Mucosa of descending colon (tissue), 3 donors: ENCODE measurements around the gene MTRFR. TPM values are rescaled to one million over a fixed set of nuclear protein-coding genes. Genes with fewer than 3 reads are reported as not detected.
"Not testable (repeated sequence)": the region's sequence is repeated elsewhere in the genome, so short reads cannot be mapped to it uniquely, and the experiment has no call there.

Source experiments
- ATAC-seq: fragments of 200-7000 bp; cut with Tn5 transposase; one replicate; pipeline ENCODE4 v1.9.1; 2020; ENCODE audit warnings: mild to moderate bottlenecking, moderate library complexity
- DNase-seq, 3 donors: peaks; one replicate each; pipeline ENCODE4 v3.0.0-alpha.2; 2020
- H3K36me3 ChIP-seq: fragments of 200-600 bp; one replicate; pipeline ENCODE4 v1.8.0; 2021; ENCODE audit warnings: low read depth, mild to moderate bottlenecking
- H3K4me1 ChIP-seq: fragments of 200-600 bp; one replicate; pipeline ENCODE4 v1.8.0; 2021; ENCODE audit warnings: low read depth, mild to moderate bottlenecking
- H3K4me3 ChIP-seq: fragments of 200-600 bp; one replicate; pipeline ENCODE4 v1.8.0; 2021; ENCODE audit warnings: mild to moderate bottlenecking
- H3K9me3 ChIP-seq: fragments of 200-600 bp; one replicate; pipeline ENCODE4 v1.8.0; 2021; ENCODE audit warnings: mild to moderate bottlenecking
- CTCF ChIP-seq: fragments of 200-600 bp; IDR thresholded peaks from one replicate; pipeline ENCODE4 v1.8.0; 2022; ENCODE audit warnings: antibody characterized with exemption, mild to moderate bottlenecking
- intact Hi-C, 2 donors: fragments of 100-400 bp; cut with DNase I in 1 of 2; cut with micrococcal nuclease in 1 of 2; formaldehyde crosslinking; loops; one replicate each; pipeline versions ENCODE4 v1.11.0 to v1.11.1; 2022; cut with DNase I, micrococcal nuclease
- long read RNA-seq, 2 donors: library from polyadenylated mRNA; unstranded; transcript quantifications; one replicate each; pipeline ENCODE4 v2.0.0, GENCODE V29; 2019 to 2021
- total RNA-seq, 3 donors: library from RNA; stranded (reverse); fragmentation: NEBNext Ultra II Directional in 2 of 3; extraction: Animal tissue kit (Norgen Biotek cat#: 25700) in 2 of 3; gene quantifications; one replicate each; pipeline versions ENCODE4 v1.2.1 to v1.2.4, GENCODE V29; 2021 to 2023
- donor health status: DM: no; HTN: no; CAD: no; lungs with moderate emphysema.
- donor health status: DM: no; HTN: no; CAD: no.
- donor health status: DM: no; HTN: yes; CAD: no.

MTRFR gene
- 10 to 100 TPM in 2 of 3 donors, 1 to 10 TPM in 1; 9.0 to 11.2 (median 10.4) TPM for total RNA-seq
- long read RNA-seq, donor 1, transcript C12orf65-201 (3 exons, 2,073 nt), result major isoform, 13 of 19 reads
- long read RNA-seq, donor 1, partial matches to known transcripts, result 0 of 19 reads
- long read RNA-seq, donor 1, other reads (novel, unspliced or antisense), result 4 of 19 reads
- long read RNA-seq, donor 2, transcript C12orf65-201 (3 exons, 2,073 nt), result major isoform, 15 of 18 reads
- long read RNA-seq, donor 2, partial matches to known transcripts, result 2 of 18 reads
- long read RNA-seq, donor 2, other reads (novel, unspliced or antisense), result 1 of 18 reads

DNA sequence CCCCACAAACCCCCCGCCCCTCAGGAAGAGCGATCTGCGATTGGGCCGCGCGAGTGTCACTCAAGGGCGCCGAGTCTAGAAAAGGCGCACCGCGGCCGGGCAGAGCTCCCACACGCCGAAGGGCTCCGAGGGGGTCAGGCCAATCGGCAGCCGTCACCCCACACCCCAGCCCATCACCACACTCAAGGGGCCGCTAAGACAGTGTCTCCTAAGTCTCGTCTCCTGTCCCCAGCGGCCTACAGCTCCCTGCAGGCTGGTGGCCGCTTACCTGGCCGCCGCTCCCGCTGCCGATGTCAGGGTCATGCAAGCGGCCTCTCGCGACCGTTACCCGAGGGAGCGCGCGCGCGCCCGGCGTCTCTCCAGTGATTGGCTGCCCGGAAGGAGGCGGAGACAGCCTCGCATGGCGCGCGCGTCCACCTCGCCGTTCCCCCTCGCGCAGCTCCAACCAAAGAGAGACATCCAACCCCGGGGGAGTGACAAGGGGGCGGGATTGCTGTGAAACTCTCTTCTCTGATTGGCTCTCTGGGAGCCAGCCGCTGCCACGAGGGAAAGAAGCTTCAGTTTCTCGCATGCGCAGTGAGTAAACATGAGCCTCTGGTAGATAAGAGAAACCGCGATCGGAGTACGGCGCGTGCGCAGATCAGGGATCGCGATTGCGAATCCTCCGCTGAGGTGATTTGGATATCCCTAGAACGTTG lies at the start of gene MTRFR, which contains the start of gene MPHOSPH9:
MTRFR (plus strand) TSS at position 630 of the 698 bp plus-strand sequence. CDS start 20,239 bp downstream, outside the sequence.
MPHOSPH9 (minus strand) TSS at position 335 of the 698 bp plus-strand sequence. CDS start 2,777 bp downstream, outside the sequence.
- H3K4me1 ChIP-seq, result peaks cover 20% of the 10 kb centered on the region
- H3K9me3 ChIP-seq, result no peaks in the 10 kb centered on the region
- TF ChIP-seq CTCF, result peak; percentile 8
- ATAC-seq, result peak; percentile 98
- H3K4me3 ChIP-seq, result peak within 1 kb of the TSS; percentile 58
- H3K36me3 ChIP-seq, result peaks cover 4% of the 10 kb centered on the region
- DNase-seq, result peak; percentile 98 to 99 (median 98)
- intact Hi-C loops, result loop anchor here in 1 of 2 donors (10.0 kb wide), 2 partner anchors 188 to 368 kb away; no protein-coding TSS in a partner anchor

DNA sequence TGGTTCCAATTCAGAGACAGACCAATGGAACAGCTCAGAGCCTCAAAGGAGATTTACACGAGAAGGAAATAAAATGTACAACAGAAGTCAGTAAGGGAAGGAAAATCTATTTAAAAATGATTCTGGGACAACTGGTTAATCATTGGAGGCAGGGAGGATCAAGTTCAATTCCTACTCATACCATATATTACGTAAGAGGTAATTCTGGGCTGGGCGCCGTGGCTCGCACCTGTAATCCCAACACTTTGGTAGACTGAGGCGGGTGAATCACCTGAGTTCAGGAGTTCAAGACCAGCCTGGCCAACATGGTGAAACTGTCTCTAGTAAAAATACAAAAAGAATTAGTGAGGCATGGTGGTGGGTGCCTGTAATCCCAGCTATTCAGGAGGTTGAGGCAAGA lies 45.6 kb upstream of the MTRFR start:
- intact Hi-C loops, result no loop called here
- ATAC-seq, result no peak

DNA sequence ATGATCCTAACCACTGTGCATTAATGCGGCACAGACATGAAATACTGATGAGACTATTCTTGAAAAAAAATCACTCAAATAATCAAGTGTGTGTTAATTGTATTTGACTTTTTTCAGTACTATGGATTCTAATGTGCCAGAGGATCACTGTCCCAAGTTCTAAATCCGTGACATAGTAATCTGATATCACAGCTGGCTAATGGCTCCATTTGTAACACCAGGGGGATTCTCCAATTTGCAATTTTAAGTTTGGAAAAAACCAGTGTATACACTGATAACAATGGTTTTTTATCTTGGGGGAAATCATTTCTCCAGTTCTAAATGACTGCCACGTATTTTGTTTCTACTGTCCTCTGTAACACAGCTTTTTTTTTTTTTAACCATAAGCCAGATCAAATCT lies 33.3 kb upstream of the MTRFR start:
- no peak for ATAC-seq

More for the DNA sequence above, 45.6 kb upstream of the MTRFR start:
- Histone ChIP-seq H3K4me3 (no peak overlapping the region), H3K9me3 (no peaks in the 10 kb centered on the region), H3K36me3 (no peaks in the 10 kb centered on the region), H3K4me1 (no peaks in the 10 kb centered on the region)
- no peak for TF ChIP-seq CTCF
- DNase-seq, result no peak

GRCh38 chr12:123200414-123200813 lies 32.8 kb upstream of the MTRFR start:
- no peak for TF ChIP-seq CTCF
- intact Hi-C loops, result no loop called here
- H3K36me3 ChIP-seq, result peaks cover 4% of the 10 kb centered on the region
- H3K4me1 ChIP-seq, result no peaks in the 10 kb centered on the region
- ATAC-seq (no peak), DNase-seq (no peak)
- H3K9me3 ChIP-seq, result no peaks in the 10 kb centered on the region
- no peak overlapping the region for H3K4me3 ChIP-seq

More for the DNA sequence above, 33.3 kb upstream of the MTRFR start:
- H3K4me3 ChIP-seq, result no peak overlapping the region
- TF ChIP-seq CTCF, result no peak
- intact Hi-C loops, result no loop called here
- no peak for DNase-seq
- no peaks in the 10 kb centered on the region for H3K4me1 ChIP-seq
- peaks cover 4% of the 10 kb centered on the region for H3K36me3 ChIP-seq
- no peaks in the 10 kb centered on the region for H3K9me3 ChIP-seq

DNA sequence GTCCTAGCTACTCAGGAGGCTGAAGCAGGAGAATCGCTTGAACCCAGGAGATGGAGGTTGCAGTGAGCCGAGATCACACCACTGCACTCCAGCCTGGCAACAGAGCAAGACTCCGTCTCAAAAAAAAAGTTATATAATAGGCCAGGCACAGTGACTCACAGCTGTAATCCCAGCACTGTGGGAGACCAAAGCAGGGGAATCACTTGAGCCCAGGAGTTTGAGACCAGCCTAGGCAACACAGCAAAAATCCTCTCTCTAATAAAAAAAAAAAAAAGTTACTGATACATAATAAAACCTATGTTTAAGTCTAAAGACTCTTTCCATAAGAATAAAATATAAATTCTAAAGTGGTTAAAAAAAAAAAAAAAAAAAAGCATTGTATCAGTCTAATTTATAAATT lies 26.4 kb upstream of the MTRFR start:
- H3K4me3 ChIP-seq, H3K9me3 ChIP-seq, ATAC-seq, H3K4me1 ChIP-seq, DNase-seq, intact Hi-C loops, H3K36me3 ChIP-seq: not testable (repeated sequence)

GRCh38 chr12:123207815-123208214 lies 25.4 kb upstream of the MTRFR start:
- H3K36me3 ChIP-seq, DNase-seq, H3K9me3 ChIP-seq, ATAC-seq, intact Hi-C loops, H3K4me1 ChIP-seq, H3K4me3 ChIP-seq: not testable (repeated sequence)
